ENCODE measurements around the gene CFAP92. TPM values are rescaled to one million over a fixed set of nuclear protein-coding genes. Genes with fewer than 3 reads are reported as not detected.

The CFAP92 gene
- total RNA-seq, 1 experiment from 2014 or later: not detected

- in situ Hi-C loops (cut with HindIII; ENCODE audit: low sequenced_read_pairs): no loop called here
- no peak for DNase-seq (ENCODE audit: low spot score)
Measured at GRCh38 chr3:129010310-129010956, 16.6 kb upstream of the CFAP92 start.

GRCh38 chr3:129009266-129009665, 15.4 kb upstream of the CFAP92 start:
- in situ Hi-C loops (cut with HindIII; ENCODE audit: low sequenced_read_pairs): no loop called here

DNA sequence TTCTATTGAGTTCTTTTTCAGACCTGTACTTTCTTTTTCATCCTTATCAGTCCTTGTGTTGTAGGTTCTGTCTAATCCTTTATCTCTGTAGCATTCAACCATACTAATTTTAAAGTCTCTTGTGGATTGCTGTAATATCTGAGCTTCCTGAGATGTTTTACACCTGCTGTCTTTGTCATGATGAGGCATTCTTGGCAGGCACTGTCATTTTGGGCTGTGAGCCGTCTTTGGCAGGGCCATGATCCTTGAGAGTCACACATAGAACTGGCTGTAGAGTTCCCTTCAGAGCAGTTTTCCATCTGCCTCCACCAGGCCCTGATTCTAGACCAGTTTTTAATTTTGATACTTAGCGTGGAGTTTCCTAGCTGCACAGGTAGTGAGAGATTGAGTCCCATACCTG, 13.9 kb upstream of the CFAP92 start:
- peak; percentile 90 for DNase-seq (ENCODE audit: low spot score)
- in situ Hi-C loops (cut with HindIII; ENCODE audit: low sequenced_read_pairs): no loop called here

More at GRCh38 chr3:129009266-129009665, 15.4 kb upstream of the CFAP92 start:
- peak; percentile 89 for DNase-seq (ENCODE audit: low spot score)

DNA sequence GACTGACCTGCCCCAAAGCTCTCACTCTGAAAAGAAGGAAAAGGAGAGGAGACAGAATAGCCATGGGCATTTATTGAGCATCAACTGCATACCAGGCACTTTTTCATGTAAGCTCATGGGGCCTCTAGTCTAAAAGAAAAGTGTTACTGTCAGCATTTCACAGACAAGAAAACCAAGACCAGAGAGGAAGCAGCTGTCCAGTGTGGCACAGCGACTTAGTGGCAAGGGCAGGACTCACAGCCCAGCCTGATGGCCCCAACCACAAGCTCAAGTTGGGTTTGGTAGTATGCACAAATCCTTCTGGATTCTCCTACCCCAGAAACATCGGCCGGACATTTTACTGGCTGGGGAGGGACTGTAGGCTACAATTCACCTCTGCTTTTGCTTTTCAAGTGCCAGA, 13.0 kb upstream of the CFAP92 start:
- no peak for DNase-seq (ENCODE audit: low spot score)
- in situ Hi-C loops (cut with HindIII; ENCODE audit: low sequenced_read_pairs): no loop called here

DNA sequence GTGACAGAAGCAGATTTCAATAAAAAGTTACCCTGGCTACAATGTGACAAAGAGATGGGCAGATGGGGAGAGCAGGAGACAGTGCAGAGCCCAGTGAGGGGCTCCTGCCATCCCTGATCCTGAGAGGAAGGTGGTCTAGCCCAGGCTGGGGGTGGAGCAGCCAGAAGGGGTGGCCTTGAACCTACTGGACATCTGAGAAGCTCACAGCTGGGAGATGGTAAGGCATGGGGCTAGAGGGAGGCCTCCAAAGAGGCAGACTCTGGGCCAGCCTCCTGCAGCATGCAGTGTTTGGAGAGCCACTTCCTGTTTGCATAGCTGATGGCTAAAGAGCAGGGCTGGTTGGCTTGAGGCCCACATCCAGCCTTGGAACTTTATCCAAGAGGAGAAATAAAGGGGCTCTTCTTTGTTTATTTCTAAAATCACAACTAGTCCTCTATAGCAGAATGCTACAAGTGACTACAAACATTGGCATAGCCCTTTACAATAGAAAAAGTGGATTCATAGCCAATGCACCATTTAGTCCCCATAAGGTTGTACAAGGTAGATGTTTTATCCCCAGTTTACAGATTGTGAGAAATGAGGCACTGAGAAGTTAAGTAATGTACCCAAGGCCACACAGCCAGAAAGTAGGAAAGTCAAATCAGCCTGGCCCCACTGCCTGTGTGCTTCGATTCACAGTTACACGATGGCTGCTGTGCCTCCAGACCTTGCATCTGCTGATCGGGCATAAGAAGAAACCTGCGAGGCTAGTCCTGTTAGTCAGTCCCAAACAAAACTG, 11.8 kb upstream of the CFAP92 start:
- in situ Hi-C loops (cut with HindIII; ENCODE audit: low sequenced_read_pairs): no loop called here

DNA sequence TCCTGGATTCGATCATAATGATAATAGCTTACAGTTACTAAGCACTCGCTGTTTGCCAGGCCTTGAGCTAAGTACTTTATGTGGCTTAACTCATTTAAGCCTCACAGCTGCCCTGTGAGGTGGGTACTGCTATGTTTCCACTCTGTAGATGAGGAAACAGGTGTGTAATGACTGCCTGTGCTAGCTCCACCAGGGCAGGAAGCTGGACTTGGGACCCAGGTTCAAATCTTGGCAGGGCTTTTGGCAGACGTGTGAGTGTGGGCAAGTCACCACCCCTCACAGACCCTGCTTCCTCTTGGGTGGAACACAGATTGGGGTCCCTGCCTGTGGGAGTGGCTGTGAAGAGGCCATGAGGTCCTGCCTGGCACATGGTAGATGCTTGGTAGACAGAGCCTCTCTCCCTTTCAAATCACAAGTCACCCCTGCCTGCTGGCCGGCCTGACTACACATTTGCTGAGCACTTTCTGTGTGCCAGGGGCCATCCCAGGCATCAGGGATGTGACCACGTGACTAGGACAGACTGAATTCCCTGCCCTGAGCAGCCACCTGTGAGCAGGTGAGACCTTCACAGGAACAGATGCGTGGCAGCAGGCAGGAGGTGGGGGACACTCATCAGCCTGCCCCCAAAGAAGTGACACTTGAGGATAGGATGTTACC, 10.9 kb upstream of the CFAP92 start:
- no peak for DNase-seq (ENCODE audit: low spot score)
- in situ Hi-C loops (cut with HindIII; ENCODE audit: low sequenced_read_pairs): no loop called here

More for the DNA sequence above, 11.8 kb upstream of the CFAP92 start:
- no peak for DNase-seq (ENCODE audit: low spot score)

GRCh38 chr3:129003578-129004112, 9.8 kb upstream of the CFAP92 start:
- no peak for DNase-seq (ENCODE audit: low spot score)
- in situ Hi-C loops (cut with HindIII; ENCODE audit: low sequenced_read_pairs): no loop called here

GRCh38 chr3:129002573-129003569, 9.0 kb upstream of the CFAP92 start:
- in situ Hi-C loops (cut with HindIII; ENCODE audit: low sequenced_read_pairs): no loop called here

GRCh38 chr3:129001806-129002572, 8.1 kb upstream of the CFAP92 start:
- DNase-seq (ENCODE audit: low spot score): no peak
- in situ Hi-C loops (cut with HindIII; ENCODE audit: low sequenced_read_pairs): no loop called here

More at GRCh38 chr3:129002573-129003569, 9.0 kb upstream of the CFAP92 start:
- no peak for DNase-seq (ENCODE audit: low spot score)

GRCh38 chr3:129001101-129001805, 7.4 kb upstream of the CFAP92 start, which contains the start of gene EFCC1:
TSS of gene EFCC1 (plus strand) at chr3:129001304. CDS start at chr3:129001629, 325 bp downstream.
- in situ Hi-C loops (cut with HindIII; ENCODE audit: low sequenced_read_pairs): no loop called here
- no peak for DNase-seq (ENCODE audit: low spot score)

DNA sequence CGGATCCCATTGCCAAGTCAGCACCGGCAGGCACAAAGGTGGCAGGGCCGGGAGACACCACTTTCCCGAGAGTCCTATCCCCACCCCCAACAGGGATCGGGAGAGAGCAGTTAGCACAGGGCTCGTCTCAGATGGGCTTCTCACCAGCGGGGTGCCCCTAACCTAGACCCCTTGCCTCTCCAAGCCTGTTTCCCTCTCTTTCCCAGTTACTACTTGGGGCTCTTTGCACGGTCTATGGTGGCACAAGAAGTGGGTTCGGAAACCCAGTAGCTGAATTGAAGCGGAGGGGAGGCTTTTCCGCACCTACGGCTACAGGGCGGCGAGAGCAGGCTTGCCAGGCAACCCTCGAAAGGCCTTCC, 6.8 kb upstream of the CFAP92 start:
- in situ Hi-C loops (cut with HindIII; ENCODE audit: low sequenced_read_pairs): no loop called here
- DNase-seq (ENCODE audit: low spot score): no peak

- DNase-seq (ENCODE audit: low spot score): no peak
- in situ Hi-C loops (cut with HindIII; ENCODE audit: low sequenced_read_pairs): no loop called here
Measured at GRCh38 chr3:128999102-128999501, 5.2 kb upstream of the CFAP92 start.

GRCh38 chr3:128998561-128998960, 4.7 kb upstream of the CFAP92 start:
- no peak for DNase-seq (ENCODE audit: low spot score)
- in situ Hi-C loops (cut with HindIII; ENCODE audit: low sequenced_read_pairs): no loop called here

GRCh38 chr3:128997486-128998133, 3.7 kb upstream of the CFAP92 start:
- in situ Hi-C loops (cut with HindIII; ENCODE audit: low sequenced_read_pairs): no loop called here

DNA sequence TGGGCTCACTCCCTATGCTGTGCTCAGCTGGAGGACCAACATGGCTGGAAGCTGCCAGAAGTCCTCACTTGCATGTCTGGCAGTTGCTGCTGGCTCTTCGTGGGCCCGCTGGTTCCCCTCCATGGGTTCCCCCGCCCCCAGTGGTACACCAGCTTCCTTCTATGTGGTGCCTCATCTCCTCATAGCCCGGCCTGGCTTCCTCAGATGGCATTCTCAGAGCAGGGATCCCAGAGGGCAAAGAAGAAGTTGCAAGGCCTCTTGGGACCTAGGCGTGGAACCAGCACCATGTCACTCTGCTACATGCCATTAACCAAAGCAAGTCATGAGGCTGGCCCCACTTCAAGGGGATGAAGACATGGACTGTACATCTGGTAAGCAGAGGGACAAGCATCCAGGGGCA, 2.9 kb upstream of the CFAP92 start:
- in situ Hi-C loops (cut with HindIII; ENCODE audit: low sequenced_read_pairs): no loop called here
- no peak for DNase-seq (ENCODE audit: low spot score)

More at GRCh38 chr3:128997486-128998133, 3.7 kb upstream of the CFAP92 start:
- DNase-seq (ENCODE audit: low spot score): no peak

DNA sequence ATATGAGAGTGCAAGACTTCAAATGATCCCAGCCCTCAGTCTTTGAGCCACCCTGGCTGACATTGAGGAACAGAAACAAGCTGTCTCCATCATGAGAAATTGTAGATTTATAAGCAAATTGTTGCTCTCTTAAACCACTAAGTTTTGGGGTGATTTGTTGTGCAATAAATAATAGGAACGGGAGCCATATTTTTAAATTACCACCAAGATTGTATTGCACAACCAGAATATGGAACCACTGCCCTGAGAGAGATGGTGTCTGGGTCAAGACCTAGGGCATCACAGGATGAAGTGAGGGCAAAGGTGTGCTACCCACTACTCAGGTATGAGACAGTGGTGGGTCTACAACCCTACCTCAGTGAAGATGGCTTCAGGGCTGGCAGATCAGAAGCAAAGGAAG, 2.3 kb upstream of the CFAP92 start:
- no peak for DNase-seq (ENCODE audit: low spot score)
- in situ Hi-C loops (cut with HindIII; ENCODE audit: low sequenced_read_pairs): no loop called here

- no peak for DNase-seq (ENCODE audit: low spot score)
- in situ Hi-C loops (cut with HindIII; ENCODE audit: low sequenced_read_pairs): no loop called here
Measured at GRCh38 chr3:128995737-128996136, 1.9 kb upstream of the CFAP92 start.
